Caco-2 (cell line): ENCODE results near the gene MACROH2A2. TPM values are rescaled to one million over a fixed set of nuclear protein-coding genes. Genes with fewer than 3 reads are reported as not detected.

ENCODE experiments used
- BruUV-seq: library from RNA; stranded (reverse); fragments of 400-500 nt; replicated peaks from 2 replicates; lab custom pipeline; 2021; lab: Mats Ljungman, UMichigan
- CTCF ChIA-PET: fragments of 300-600 bp; sonication (Branson Sonifier 250); formaldehyde crosslinking; loops from one replicate; lab custom pipeline; 2022; ENCODE audit warnings: antibody characterized with exemption; lab: Charles Lee
- POLR2A ChIA-PET: fragments of 300-600 bp; sonication (Branson Sonifier 250); formaldehyde crosslinking; loops from one replicate; lab custom pipeline; 2022; ENCODE audit warnings: antibody characterized with exemption; lab: Charles Lee
- DNase-seq, 2 experiments: peaks; one replicate each; pipeline versions ENCODE4 v3.0.0 to v3.0.0-alpha.2; 2020 to 2022
- H3K27me3 ChIP-seq: replicated peaks from 2 replicates; pipeline ENCODE4 v1.6.0; 2011; ENCODE audit warnings: low read length; ENCODE audit not compliant: control insufficient read depth, insufficient read depth
- H3K36me3 ChIP-seq: 2 replicates; pipeline ENCODE4 v1.5.1; 2011; ENCODE audit warnings: low read length; ENCODE audit not compliant: control insufficient read depth, insufficient read depth
- H3K4me1 ChIP-seq: fragments of 250-450 bp; sonication (Bioruptor Pico); 2 replicates; pipeline ENCODE4 v1.5.1; 2020; ENCODE audit warnings: mild to moderate bottlenecking
- H3K4me3 ChIP-seq: 2 replicates; pipeline ENCODE4 v1.5.1; 2011; ENCODE audit warnings: low read depth, mild to moderate bottlenecking, control low read depth, low read length
- H3K9me3 ChIP-seq: fragments of 250-450 bp; sonication (Bioruptor Pico); 2 replicates; pipeline ENCODE4 v1.5.1; 2020; ENCODE audit warnings: mild to moderate bottlenecking, moderate library complexity
- H3K27ac Mint-ChIP-seq: one replicate; pipeline ENCODE4 v1.8.0; 2022; ENCODE audit warnings: mixed read lengths; ENCODE audit not compliant: unreplicated experiment
- H3K27me3 Mint-ChIP-seq: one replicate; pipeline ENCODE4 v1.8.0; 2022; ENCODE audit warnings: mixed read lengths; ENCODE audit not compliant: insufficient read depth, unreplicated experiment
- H3K36me3 Mint-ChIP-seq: one replicate; pipeline ENCODE4 v1.8.0; 2022; ENCODE audit warnings: mild to moderate bottlenecking, mixed read lengths; ENCODE audit not compliant: insufficient read depth, unreplicated experiment
- H3K4me1 Mint-ChIP-seq: one replicate; pipeline ENCODE4 v1.8.0; 2022; ENCODE audit warnings: low read depth, mixed read lengths; ENCODE audit not compliant: unreplicated experiment
- H3K4me3 Mint-ChIP-seq: one replicate; pipeline ENCODE4 v1.8.0; 2022; ENCODE audit warnings: mild to moderate bottlenecking, moderate library complexity, mixed read lengths; ENCODE audit not compliant: unreplicated experiment
- H3K9me3 Mint-ChIP-seq: one replicate; pipeline ENCODE4 v1.8.0; 2022; ENCODE audit warnings: mixed read lengths; ENCODE audit not compliant: unreplicated experiment
- CTCF ChIP-seq, 2 experiments: fragments of 200-600 bp in 1 of 2; IDR thresholded peaks; 1 replicate in 1 of 2; 2 replicates in 1 of 2; pipeline versions ENCODE4 v1.5.1 to v1.8.0; 2011 to 2022; ENCODE audit warnings: antibody characterized with exemption in 1 of 2, control low read depth in 1 of 2, inconsistent platforms in 1 of 2, low read depth in 1 of 2, low read length in 1 of 2, mild to moderate bottlenecking in 1 of 2, moderate library complexity in 1 of 2; ENCODE audit not compliant: insufficient read depth in 1 of 2, severe bottlenecking in 1 of 2, unreplicated experiment in 1 of 2
- intact Hi-C: fragments of 100-400 bp; cut with micrococcal nuclease; formaldehyde crosslinking; loops from one replicate; pipeline ENCODE4 v1.10.0; 2022; ENCODE audit not compliant: unreplicated experiment
- total RNA-seq: library from RNA; stranded (reverse); gene quantifications from 2 replicates; pipeline ENCODE4 v1.2.3, GENCODE V29; 2022

The MACROH2A2 gene
- total RNA-seq, 1 experiment from 2014 or later, result 6.1 TPM

GRCh38 chr10:70142555-70142954 lies 89.9 kb downstream of the MACROH2A2 start:
- Mint-ChIP-seq H3K27me3 (no peaks in the 10 kb centered on the region), H3K36me3 (peaks cover 12% of the 10 kb centered on the region), H3K9me3 (no peaks in the 10 kb centered on the region), H3K27ac (no peak overlapping the region), H3K4me3 (no peak overlapping the region), H3K4me1 (peaks cover 8% of the 10 kb centered on the region)
- H3K9me3 ChIP-seq, result no peaks in the 10 kb centered on the region
- CTCF ChIA-PET, result no interaction called here
- BruUV-seq, result no TSS peak
- intact Hi-C loops, result no loop called here
- no peaks in the 10 kb centered on the region for H3K36me3 ChIP-seq
- POLR2A ChIA-PET, result no interaction called here
- DNase-seq, result peak in 1 of 2 experiments; percentile 35
- no peak overlapping the region for H3K4me3 ChIP-seq
- no peaks in the 10 kb centered on the region for H3K27me3 ChIP-seq
- peaks cover 14% of the 10 kb centered on the region; the same call in 1 of the 2 replicates for H3K4me1 ChIP-seq
- TF ChIP-seq CTCF (IDR thresholded peaks at IDR 0.05; ENCODE audit: insufficient read depth in 1 of 2, low read depth in 1 of 2, low read length in 1 of 2, severe bottlenecking in 1 of 2, unreplicated experiment in 1 of 2), result no peak

DNA sequence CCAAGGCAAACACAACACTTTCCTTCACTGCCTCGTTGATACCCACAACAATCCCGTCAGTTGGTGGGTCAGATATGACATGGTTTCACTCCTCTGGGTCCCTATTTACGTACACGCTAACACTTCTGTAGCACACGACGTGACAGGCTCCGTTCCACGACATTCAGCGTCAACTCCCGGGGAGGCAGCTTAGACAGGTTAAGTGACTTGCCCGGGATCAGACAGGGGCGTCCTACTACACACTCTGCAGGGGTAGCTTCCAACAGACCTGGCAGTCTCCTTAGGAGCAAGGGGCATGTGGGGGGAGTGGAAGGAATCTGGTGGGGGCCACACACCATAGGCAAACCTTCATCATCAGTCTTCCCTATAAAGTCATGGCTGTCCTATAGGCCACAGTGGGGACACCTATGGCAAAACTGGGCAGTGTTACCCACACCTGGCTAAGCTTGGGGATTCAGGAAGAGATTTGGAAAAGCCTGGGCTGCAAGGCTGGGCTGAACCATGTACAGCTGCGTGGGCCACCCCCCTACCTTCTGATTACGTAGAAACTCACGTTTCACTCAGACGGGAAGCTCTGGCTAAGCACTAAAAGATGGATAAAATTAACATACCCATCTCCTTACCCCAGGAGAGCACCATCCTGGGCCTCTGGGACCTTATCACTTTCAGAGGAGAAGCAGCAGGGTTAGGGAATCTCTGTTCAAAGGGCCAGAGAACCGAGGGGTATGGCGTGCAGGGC lies 91.9 kb downstream of the MACROH2A2 start:
- POLR2A ChIA-PET, result interaction anchor here (0.6 kb wide), 1 partner anchor 31 kb away, joined by 3 read pairs; no protein-coding TSS in a partner anchor
- H3K27ac Mint-ChIP-seq, result peak overlapping the region; percentile 68

More for the DNA sequence above, 91.9 kb downstream of the MACROH2A2 start:
- DNase-seq, result peak in 1 of 2 experiments; percentile 36
- Mint-ChIP-seq H3K4me1 (peaks cover 8% of the 10 kb centered on the region), H3K36me3 (peaks cover 30% of the 10 kb centered on the region), H3K27me3 (no peaks in the 10 kb centered on the region), H3K9me3 (no peaks in the 10 kb centered on the region), H3K4me3 (peak overlapping the region; percentile 98)
- Histone ChIP-seq H3K36me3 (peaks cover 2% of the 10 kb centered on the region), H3K9me3 (no peaks in the 10 kb centered on the region), H3K4me3 (peak overlapping the region; percentile 74), H3K4me1 (peaks cover 15% of the 10 kb centered on the region; the same call in 1 of the 2 replicates), H3K27me3 (no peaks in the 10 kb centered on the region)
- no peak for TF ChIP-seq CTCF (IDR thresholded peaks at IDR 0.05; ENCODE audit: insufficient read depth in 1 of 2, low read depth in 1 of 2, low read length in 1 of 2, severe bottlenecking in 1 of 2, unreplicated experiment in 1 of 2)
- intact Hi-C loops, result no loop called here
- TSS peak; percentile 10 for BruUV-seq
- CTCF ChIA-PET, result interaction anchor here (0.5 to 3.6 kb wide), 8 partner anchors 8 to 821 kb away, joined by 3 to 124 read pairs (median 20); no protein-coding TSS in a partner anchor
